Measurements from ENCODE around the gene CDC23.

CDC23 gene

GRCh38 chr5:138139781-138140090 lies 73.4 kb downstream of the CDC23 start:
- DNase-seq: no peak

- peak; percentile 18 for DNase-seq
Observed at GRCh38 chr5:138138949-138139780, 74.0 kb downstream of the CDC23 start, which contains the start of gene NME5. TSS of gene NME5 (minus strand) at chr5:138139428. CDS start at chr5:138138780, 648 bp downstream.
